GM19438 (cell line): Measurements from ENCODE around the gene MEGF11.

Source experiments
- ATAC-seq: cut with Tn5 transposase; IDR thresholded peaks from one replicate; pipeline ENCODE4 v1.9.1; 2021; ENCODE audit warnings: low read depth; ENCODE audit not compliant: unreplicated experiment

Gene MEGF11

GRCh38 chr15:65914981-65915925 is 338.3 kb downstream of the MEGF11 start:
- ATAC-seq: no peak

GRCh38 chr15:65914386-65914785 is 339.2 kb downstream of the MEGF11 start:
- no peak for ATAC-seq

GRCh38 chr15:65913631-65914199 is 339.8 kb downstream of the MEGF11 start:
- ATAC-seq: no peak

GRCh38 chr15:65912235-65912634 is 341.3 kb downstream of the MEGF11 start:
- ATAC-seq: no peak

GRCh38 chr15:65910341-65910740 is 343.2 kb downstream of the MEGF11 start:
- no peak for ATAC-seq

- no peak for ATAC-seq
Observed at GRCh38 chr15:65909831-65910230, 343.7 kb downstream of the MEGF11 start.

GRCh38 chr15:65908876-65909275 is 344.7 kb downstream of the MEGF11 start:
- ATAC-seq: no peak

GRCh38 chr15:65907661-65908060 is 345.9 kb downstream of the MEGF11 start:
- no peak for ATAC-seq

GRCh38 chr15:65906396-65906795 is 347.2 kb downstream of the MEGF11 start:
- no peak for ATAC-seq

- no peak for ATAC-seq
Observed at GRCh38 chr15:65904301-65904700, 349.2 kb downstream of the MEGF11 start.

- no peak for ATAC-seq
Observed at GRCh38 chr15:65903296-65904073, 350.1 kb downstream of the MEGF11 start.

- no peak for ATAC-seq
Observed at GRCh38 chr15:65902373-65902772, 351.2 kb downstream of the MEGF11 start.

- no peak for ATAC-seq
Observed at GRCh38 chr15:65901836-65902235, 351.7 kb downstream of the MEGF11 start.

- ATAC-seq: no peak
Observed at GRCh38 chr15:65901336-65901735, 352.2 kb downstream of the MEGF11 start.

GRCh38 chr15:65900488-65900887 is 353.1 kb downstream of the MEGF11 start:
- no peak for ATAC-seq

- ATAC-seq: no peak
Observed at GRCh38 chr15:65896236-65896635, 357.3 kb downstream of the MEGF11 start.

- no peak for ATAC-seq
Observed at GRCh38 chr15:65893060-65893459, 360.5 kb downstream of the MEGF11 start.

GRCh38 chr15:65888981-65889380 is 364.6 kb downstream of the MEGF11 start:
- no peak for ATAC-seq

- no peak for ATAC-seq
Observed at GRCh38 chr15:65887565-65887964, 366.0 kb downstream of the MEGF11 start.

- ATAC-seq: no peak
Observed at GRCh38 chr15:65885668-65886218, 367.8 kb downstream of the MEGF11 start.

GRCh38 chr15:65884511-65884910 is 369.0 kb downstream of the MEGF11 start:
- ATAC-seq: no peak
